22Rv1 (cell line): ENCODE results near the gene ARHGAP6.

Source experiments
- ZFX ChIP-seq: fragments of 450-650 bp; IDR thresholded peaks from 2 replicates; pipeline ENCODE4 v1.6.1; 2017; ENCODE audit warnings: antibody characterized with exemption, borderline replicate concordance
- TF ChIP-seq, protein P1 (sequence below): fragments of 450-650 bp; IDR thresholded peaks from 2 replicates; pipeline ENCODE4 v1.5.1; 2017; ENCODE audit warnings: mild to moderate bottlenecking

DNA sequence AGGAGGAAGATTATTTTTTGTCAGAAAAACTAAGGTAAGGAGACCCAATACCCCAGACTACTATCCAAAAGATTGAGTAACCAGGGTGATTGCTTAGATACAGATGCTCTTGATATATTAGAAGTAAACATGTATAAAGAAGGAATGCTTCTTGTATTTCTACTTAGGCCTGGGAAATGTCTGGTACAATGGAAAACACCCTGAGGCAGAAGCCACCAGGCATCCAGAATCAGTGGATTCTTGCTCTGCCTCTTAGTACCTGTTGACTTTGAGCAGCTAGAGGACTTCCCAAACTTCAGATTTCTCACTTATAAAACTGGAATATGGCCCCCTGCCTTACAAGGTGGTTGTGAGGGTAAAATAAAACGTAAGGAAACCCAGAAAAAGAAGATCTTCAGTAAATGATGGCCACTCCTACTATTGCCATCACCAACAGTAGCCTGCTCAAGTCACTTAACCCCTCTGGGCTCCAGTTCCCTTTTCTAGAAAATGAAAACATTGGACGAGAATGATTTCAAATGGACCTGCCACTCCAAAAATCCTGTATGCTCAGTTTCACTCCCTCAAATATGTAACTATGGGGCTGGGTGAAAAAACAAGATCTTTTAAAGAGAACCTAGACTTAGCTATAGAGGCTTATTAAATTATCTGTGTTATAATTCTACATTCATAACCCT lies 315.9 kb downstream of the ARHGAP6 start:
- TF ChIP-seq, protein P1, sequence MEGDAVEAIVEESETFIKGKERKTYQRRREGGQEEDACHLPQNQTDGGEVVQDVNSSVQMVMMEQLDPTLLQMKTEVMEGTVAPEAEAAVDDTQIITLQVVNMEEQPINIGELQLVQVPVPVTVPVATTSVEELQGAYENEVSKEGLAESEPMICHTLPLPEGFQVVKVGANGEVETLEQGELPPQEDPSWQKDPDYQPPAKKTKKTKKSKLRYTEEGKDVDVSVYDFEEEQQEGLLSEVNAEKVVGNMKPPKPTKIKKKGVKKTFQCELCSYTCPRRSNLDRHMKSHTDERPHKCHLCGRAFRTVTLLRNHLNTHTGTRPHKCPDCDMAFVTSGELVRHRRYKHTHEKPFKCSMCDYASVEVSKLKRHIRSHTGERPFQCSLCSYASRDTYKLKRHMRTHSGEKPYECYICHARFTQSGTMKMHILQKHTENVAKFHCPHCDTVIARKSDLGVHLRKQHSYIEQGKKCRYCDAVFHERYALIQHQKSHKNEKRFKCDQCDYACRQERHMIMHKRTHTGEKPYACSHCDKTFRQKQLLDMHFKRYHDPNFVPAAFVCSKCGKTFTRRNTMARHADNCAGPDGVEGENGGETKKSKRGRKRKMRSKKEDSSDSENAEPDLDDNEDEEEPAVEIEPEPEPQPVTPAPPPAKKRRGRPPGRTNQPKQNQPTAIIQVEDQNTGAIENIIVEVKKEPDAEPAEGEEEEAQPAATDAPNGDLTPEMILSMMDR: no peak
- no peak for TF ChIP-seq ZFX
